Osteoblast (primary cell): Measurements from ENCODE around the gene ITM2C. TPM values are rescaled to one million over a fixed set of nuclear protein-coding genes. Genes with fewer than 3 reads are reported as not detected.

Experiments
- DNase-seq: peaks from one replicate; pipeline ENCODE4 v3.0.0; 2011; ENCODE audit warnings: low spot score, mixed read lengths; ENCODE audit not compliant: insufficient read length; ENCODE audit errors: missing footprints
- H2AFZ ChIP-seq: 2 replicates; pipeline ENCODE4 v1.6.0; 2011; ENCODE audit warnings: mild to moderate bottlenecking, low read length
- H3K27ac ChIP-seq: 2 replicates; pipeline ENCODE4 v1.5.1; 2011; ENCODE audit warnings: mild to moderate bottlenecking, low read depth, low read length, moderate library complexity
- H3K27me3 ChIP-seq: 2 replicates; pipeline ENCODE4 v1.6.0; 2012; ENCODE audit warnings: mild to moderate bottlenecking, control low read depth, inconsistent platforms, low read length, moderate library complexity; ENCODE audit not compliant: insufficient read depth
- H3K36me3 ChIP-seq: 2 replicates; pipeline ENCODE4 v1.5.1; 2011; ENCODE audit warnings: mild to moderate bottlenecking, low read length, control low read depth, moderate library complexity; ENCODE audit not compliant: insufficient read depth
- H3K4me1 ChIP-seq: 2 replicates; pipeline ENCODE4 v1.5.1; 2011; ENCODE audit warnings: mild to moderate bottlenecking, low read length, control low read depth, moderate library complexity; ENCODE audit not compliant: insufficient read depth
- H3K4me2 ChIP-seq: 2 replicates; pipeline ENCODE4 v1.6.0; 2011; ENCODE audit warnings: mild to moderate bottlenecking, low read length; ENCODE audit not compliant: insufficient read depth
- H3K4me3 ChIP-seq: fragments of 200-600 bp; sonication (generic); 3 replicates; pipeline ENCODE4 v1.5.1; 2012; ENCODE audit warnings: mild to moderate bottlenecking, low read length, inconsistent platforms; ENCODE audit not compliant: insufficient read depth
- H3K79me2 ChIP-seq: 2 replicates; pipeline ENCODE4 v1.6.0; 2012; ENCODE audit warnings: mild to moderate bottlenecking, low read length, control low read depth, inconsistent platforms; ENCODE audit not compliant: insufficient read depth
- H3K9me3 ChIP-seq: 2 replicates; pipeline ENCODE4 v1.5.1; 2011; ENCODE audit warnings: low read depth, low read length, control low read depth
- H4K20me1 ChIP-seq: 2 replicates; pipeline ENCODE4 v1.6.0; 2012; ENCODE audit warnings: mild to moderate bottlenecking, low read length, control low read depth; ENCODE audit not compliant: insufficient read depth
- CTCF ChIP-seq: IDR thresholded peaks from 2 replicates; pipeline ENCODE4 v1.5.1; 2011; ENCODE audit warnings: mild to moderate bottlenecking, low read depth, low read length, moderate library complexity; ENCODE audit errors: extremely low read depth
- total RNA-seq: library from RNA; depleted of rRNA; stranded (reverse); fragments of >200 nt; gene quantifications from 2 replicates; pipeline ENCODE4 v1.2.3, GENCODE V29; 2012

ITM2C gene
- total RNA-seq, 1 donor = 63.7 TPM

GRCh38 chr2:230865766-230866755, 1.3 kb downstream of the ITM2C start:
- H3K4me2 ChIP-seq = peak overlapping the region; percentile 90
- H3K4me1 ChIP-seq = peaks cover 6% of the 10 kb centered on the region
- peak; percentile 88 for DNase-seq
- H3K27me3 ChIP-seq = peaks cover 16% of the 10 kb centered on the region
- no peak overlapping the region for H2AFZ ChIP-seq
- TF ChIP-seq CTCF = no peak
- H3K9me3 ChIP-seq = no peaks in the 10 kb centered on the region
- H3K4me3 ChIP-seq = peak overlapping the region; percentile 76
- H3K79me2 ChIP-seq = no peaks in the 10 kb centered on the region
- peaks cover 15% of the 10 kb centered on the region for H4K20me1 ChIP-seq
- H3K27ac ChIP-seq = no peak overlapping the region
- H3K36me3 ChIP-seq = no peaks in the 10 kb centered on the region

GRCh38 chr2:230866756-230867523, 2.2 kb downstream of the ITM2C start:
- H3K4me1 ChIP-seq = peaks cover 6% of the 10 kb centered on the region
- H3K27ac ChIP-seq = no peak overlapping the region
- H3K79me2 ChIP-seq = no peaks in the 10 kb centered on the region
- no peaks in the 10 kb centered on the region for H3K9me3 ChIP-seq
- H4K20me1 ChIP-seq = peaks cover 15% of the 10 kb centered on the region
- H2AFZ ChIP-seq = no peak overlapping the region
- no peak for TF ChIP-seq CTCF
- H3K4me2 ChIP-seq = no peak overlapping the region
- peak; percentile 88 for DNase-seq
- no peaks in the 10 kb centered on the region for H3K36me3 ChIP-seq
- peaks cover 9% of the 10 kb centered on the region for H3K27me3 ChIP-seq
- no peak overlapping the region for H3K4me3 ChIP-seq

GRCh38 chr2:230868161-230868946, 3.6 kb downstream of the ITM2C start:
- H3K27me3 ChIP-seq = peaks cover 3% of the 10 kb centered on the region
- no peak overlapping the region for H2AFZ ChIP-seq
- H3K4me2 ChIP-seq = no peak overlapping the region
- no peak for TF ChIP-seq CTCF
- H3K4me1 ChIP-seq = peaks cover 6% of the 10 kb centered on the region
- peak; percentile 71 for DNase-seq
- peaks cover 15% of the 10 kb centered on the region for H4K20me1 ChIP-seq
- no peaks in the 10 kb centered on the region for H3K9me3 ChIP-seq
- no peaks in the 10 kb centered on the region for H3K36me3 ChIP-seq
- H3K27ac ChIP-seq = no peak overlapping the region
- H3K79me2 ChIP-seq = no peaks in the 10 kb centered on the region
- H3K4me3 ChIP-seq = no peak overlapping the region
